Uterus (tissue), 4 donors: ENCODE measurements around the gene LHB. TPM values are rescaled to one million over a fixed set of nuclear protein-coding genes. Genes with fewer than 3 reads are reported as not detected.

Source experiments
- DNase-seq, 2 donors: peaks; one replicate each; pipeline ENCODE4 v3.0.0-alpha.2; 2019 to 2020
- H3K27ac ChIP-seq, 2 donors: fragments of 200-600 bp; sonication (generic); 1 replicate in 1 of 2; 2 replicates in 1 of 2; pipeline ENCODE4 v1.5.1; 2016 to 2018
- H3K27me3 ChIP-seq, 2 donors: fragments of 200-600 bp; sonication (generic); one replicate each; pipeline ENCODE4 v1.5.1; 2018 to 2019; ENCODE audit warnings: control low read depth in 1 of 2
- H3K36me3 ChIP-seq, 2 donors: fragments of 200-600 bp; sonication (generic); one replicate each; pipeline ENCODE4 v1.5.1; 2019; ENCODE audit warnings: control low read depth in 1 of 2
- H3K4me1 ChIP-seq, 2 donors: fragments of 200-600 bp; sonication (generic); one replicate each; pipeline ENCODE4 v1.5.1; 2018 to 2019; ENCODE audit warnings: control low read depth in 1 of 2
- H3K4me3 ChIP-seq, 2 donors: fragments of 200-600 bp; sonication (generic); 1 replicate in 1 of 2; 2 replicates in 1 of 2; pipeline ENCODE4 v1.5.1; 2018 to 2019; ENCODE audit warnings: mild to moderate bottlenecking in 1 of 2
- H3K9me3 ChIP-seq, 2 donors: fragments of 200-600 bp; sonication (generic); one replicate each; pipeline ENCODE4 v1.5.1; 2019; ENCODE audit warnings: control low read depth in 1 of 2
- CTCF ChIP-seq, 4 experiments: fragments of 200-600 bp in 2 of 4; fragments of 450-650 bp in 2 of 4; sonication (generic) in 2 of 4; IDR thresholded peaks; one replicate each; pipeline ENCODE4 v1.5.1; 2016 to 2019; ENCODE audit warnings: antibody characterized with exemption in 4 of 4, mild to moderate bottlenecking in 2 of 4, moderate library complexity in 1 of 4
- POLR2A ChIP-seq, 2 donors: fragments of 450-650 bp; IDR thresholded peaks; one replicate each; pipeline ENCODE4 v1.6.1; 2016; ENCODE audit warnings: antibody characterized with exemption in 2 of 2, mild to moderate bottlenecking in 1 of 2, moderate library complexity in 1 of 2
- intact Hi-C: fragments of 100-400 bp; cut with DNase I; formaldehyde crosslinking; loops from one replicate; pipeline ENCODE4 v1.15.1; 2023; ENCODE audit warnings: low total_unique reads
- total RNA-seq, 4 donors: library from RNA; depleted of rRNA in 3 of 4; stranded (reverse); fragments of >200 nt in 3 of 4; gene quantifications; one replicate each; pipeline versions ENCODE4 v1.1.0 to v1.2.4, GENCODE V29; 2014 to 2023
- donor health status: DM: yes; HTN: yes; CAD: no.

Gene LHB
- total RNA-seq, 4 donors from 2014 or later: not detected

- TF ChIP-seq CTCF (IDR thresholded peaks at IDR 0.05) (no peak), POLR2A (IDR thresholded peaks at IDR 0.05) (no peak)
- Histone ChIP-seq H3K27me3 (no peaks in the 10 kb centered on the region), H3K36me3 (no peaks in the 10 kb centered on the region), H3K27ac (no peak overlapping the region), H3K4me1 (peaks cover 0 to 11% of the 10 kb centered on the region in 2 donors), H3K4me3 (no peak overlapping the region), H3K9me3 (no peaks in the 10 kb centered on the region)
- DNase-seq: no peak
- intact Hi-C loops: loop anchor here (10.0 kb wide), 2 partner anchors 75 to 185 kb away; partner anchors contain the start of gene TULP2
Observed at GRCh38 chr19:48969276-48970138, 47.4 kb downstream of the LHB start.

- no peaks in the 10 kb centered on the region for H3K36me3 ChIP-seq
- peak overlapping the region in 1 of 2 donors; percentile 29 for H3K27ac ChIP-seq
- intact Hi-C loops: loop anchor here (10.0 kb wide), 1 partner anchor 74 kb away; the partner anchor contains the start of gene TULP2
- H3K9me3 ChIP-seq: no peaks in the 10 kb centered on the region
- TF ChIP-seq CTCF (IDR thresholded peaks at IDR 0.05) (no peak), POLR2A (IDR thresholded peaks at IDR 0.05) (no peak)
- no peaks in the 10 kb centered on the region for H3K27me3 ChIP-seq
- DNase-seq: no peak
- peaks cover 0 to 17% of the 10 kb centered on the region in 2 donors for H3K4me1 ChIP-seq
- no peak overlapping the region for H3K4me3 ChIP-seq
Observed at GRCh38 chr19:48968813-48969218, 48.1 kb downstream of the LHB start.

GRCh38 chr19:48968179-48968661, 48.7 kb downstream of the LHB start:
- Histone ChIP-seq H3K27ac (peak overlapping the region; percentile 4 to 99), H3K4me3 (no peak overlapping the region), H3K27me3 (no peaks in the 10 kb centered on the region), H3K36me3 (no peaks in the 10 kb centered on the region), H3K4me1 (peaks cover 0 to 23% of the 10 kb centered on the region in 2 donors), H3K9me3 (no peaks in the 10 kb centered on the region)
- no peak for DNase-seq
- TF ChIP-seq POLR2A (IDR thresholded peaks at IDR 0.05): no peak
- no peak for TF ChIP-seq CTCF (IDR thresholded peaks at IDR 0.05)
- intact Hi-C loops: loop anchor here (10.0 kb wide), 1 partner anchor 73 kb away; the partner anchor contains the start of gene TULP2

- Histone ChIP-seq H3K4me3 (no peak overlapping the region), H3K27me3 (no peaks in the 10 kb centered on the region), H3K36me3 (no peaks in the 10 kb centered on the region), H3K27ac (peak overlapping the region; percentile 4 to 99), H3K4me1 (peaks cover 0 to 23% of the 10 kb centered on the region in 2 donors), H3K9me3 (no peaks in the 10 kb centered on the region)
- no peak for TF ChIP-seq POLR2A (IDR thresholded peaks at IDR 0.05)
- TF ChIP-seq CTCF (IDR thresholded peaks at IDR 0.05): no peak
- intact Hi-C loops: loop anchor here (10.0 kb wide), 1 partner anchor 73 kb away; the partner anchor contains the start of gene TULP2
- DNase-seq: no peak
Observed at GRCh38 chr19:48967346-48968178, 49.3 kb downstream of the LHB start.
